K562 (cell line): ENCODE data around the gene CHST8. TPM values are rescaled to one million over a fixed set of nuclear protein-coding genes. Genes with fewer than 3 reads are reported as not detected.

Experiments used
- ATAC-seq: fragments of 200-7000 bp; cut with Tn5 transposase; 3 replicates; pipeline ENCODE4 v1.9.1; 2020; ENCODE audit warnings: moderate library complexity
- BruUV-seq: library from RNA; stranded (reverse); fragments of 400-500 nt; replicated peaks from 2 replicates; lab custom pipeline; 2021; lab: Mats Ljungman, UMichigan
- CTCF ChIA-PET: fragments of 300-600 bp; formaldehyde crosslinking; extraction: SDS; loops from one replicate; lab custom pipeline; 2021; ENCODE audit warnings: low intra/inter-chr PET ratio; lab: Yijun Ruan, JAX
- POLR2A ChIA-PET: fragments of 300-600, 350-650 bp; sonication (Branson Sonifier 250); formaldehyde crosslinking; extraction: SDS; loops from one replicate; lab custom pipeline; 2021; ENCODE audit warnings: antibody characterized with exemption, inconsistent platforms; lab: Yijun Ruan, JAX
- DNase-seq, 4 experiments: peaks; one replicate each; pipeline versions ENCODE4 v3.0.0 to v3.0.0-alpha.2; 2011 to 2018; ENCODE audit warnings: low spot score in 3 of 4, mixed read lengths in 3 of 4; ENCODE audit errors: extremely low read depth in 1 of 4
- FAIRE-seq: peaks from 2 replicates; lab custom pipeline; 2011; peaks lifted over from hg19 to GRCh38; lab: Jason Lieb, UNC
- H2AFZ ChIP-seq: 2 replicates; pipeline ENCODE4 v1.6.0; 2011; ENCODE audit warnings: low read depth, low read length, control low read depth, inconsistent platforms
- H3K27ac ChIP-seq: fragments of 200-600 bp; 3 replicates; pipeline ENCODE4 v1.8.0; 2011; ENCODE audit warnings: low read depth, mild to moderate bottlenecking, control low read depth, inconsistent platforms, low read length, moderate library complexity, mixed read lengths; ENCODE audit errors: extremely low read depth
- H3K27me3 ChIP-seq, 2 experiments: fragments of 300-600 bp in 1 of 2; 2 replicates in 1 of 2; 3 replicates in 1 of 2; pipeline versions ENCODE4 v1.6.0 to v1.8.0; 2011; ENCODE audit warnings: inconsistent platforms in 2 of 2, low read length in 2 of 2, mild to moderate bottlenecking in 1 of 2, mixed read lengths in 1 of 2, moderate library complexity in 1 of 2; ENCODE audit not compliant: control insufficient read depth in 2 of 2, insufficient read depth in 2 of 2
- H3K36me3 ChIP-seq: fragments of 300-600 bp; 3 replicates; pipeline ENCODE4 v1.8.0; 2011; ENCODE audit warnings: mild to moderate bottlenecking, low read length, inconsistent platforms; ENCODE audit not compliant: control insufficient read depth, insufficient read depth
- H3K4me1 ChIP-seq, 2 experiments: fragments of 200-600 bp in 1 of 2; replicated peaks in 1 of 2; 2 replicates in 1 of 2; 3 replicates in 1 of 2; pipeline versions ENCODE4 v1.5.1 to v1.8.0; 2011; ENCODE audit warnings: inconsistent platforms in 2 of 2, low read length in 2 of 2, mild to moderate bottlenecking in 1 of 2, mixed read lengths in 1 of 2, moderate library complexity in 1 of 2; ENCODE audit not compliant: control insufficient read depth in 2 of 2, insufficient read depth in 2 of 2
- H3K4me2 ChIP-seq: 2 replicates; pipeline ENCODE4 v1.6.1; 2011; ENCODE audit warnings: low read length, control low read depth, inconsistent platforms, mixed read lengths; ENCODE audit not compliant: insufficient read depth
- H3K4me3 ChIP-seq: fragments of 200-600 bp; sonication (generic), shearing (Covaris generic); 2 replicates; pipeline ENCODE4 v1.5.1; 2016; ENCODE audit warnings: control low read depth, inconsistent platforms
- H3K79me2 ChIP-seq: fragments of 200-600 bp; 3 replicates; pipeline ENCODE4 v1.8.0; 2011; ENCODE audit warnings: low read length, inconsistent platforms; ENCODE audit not compliant: control insufficient read depth, insufficient read depth
- H3K9ac ChIP-seq, 2 experiments: 2 replicates each; pipeline versions ENCODE4 v1.6.0 to v1.6.1; 2011; ENCODE audit warnings: low read depth in 2 of 2, low read length in 2 of 2, control low read depth in 1 of 2, inconsistent platforms in 1 of 2, mild to moderate bottlenecking in 1 of 2, mixed read lengths in 1 of 2; ENCODE audit not compliant: insufficient read depth in 1 of 2
- H3K9me1 ChIP-seq: one replicate; pipeline ENCODE4 v1.6.0; 2011; ENCODE audit warnings: inconsistent platforms, mild to moderate bottlenecking, low read length, moderate library complexity; ENCODE audit not compliant: control insufficient read depth, insufficient read depth
- H3K9me3 ChIP-seq: replicated peaks from 2 replicates; pipeline ENCODE4 v1.5.1; 2011; ENCODE audit warnings: low read depth, low read length, inconsistent platforms; ENCODE audit not compliant: control insufficient read depth, insufficient read depth
- H4K20me1 ChIP-seq: replicated peaks from 2 replicates; pipeline ENCODE4 v1.6.1; 2011; ENCODE audit warnings: low read length, inconsistent platforms, mixed read lengths; ENCODE audit not compliant: control insufficient read depth, insufficient read depth
- BCL6 ChIP-seq: fragments of 250-450 bp; sonication (Bioruptor Pico); IDR thresholded peaks from 2 replicates; pipeline ENCODE4 v1.4.0; 2020
- CCAR2 ChIP-seq: fragments of 200-400 bp; formaldehyde crosslinking; IDR thresholded peaks from 2 replicates; pipeline ENCODE4 v1.6.1; 2017; ENCODE audit warnings: mild to moderate bottlenecking, low read depth, low read length
- ERF ChIP-seq: fragments of 450-650 bp; formaldehyde crosslinking; IDR thresholded peaks from 2 replicates; pipeline ENCODE4 v1.4.0; 2020; ENCODE audit warnings: mild to moderate bottlenecking, mixed read lengths
- FOXJ3 ChIP-seq: sonication (generic); formaldehyde crosslinking; IDR thresholded peaks from 2 replicates; pipeline ENCODE4 v1.4.0; 2020; ENCODE audit warnings: mild to moderate bottlenecking, missing genetic modification reagents
- HDAC8 ChIP-seq: fragments of 450-650 bp; IDR thresholded peaks from 2 replicates; pipeline ENCODE4 v1.6.1; 2016; ENCODE audit warnings: mild to moderate bottlenecking, missing genetic modification characterization, moderate library complexity, missing compliant biosample characterization
- NELFE ChIP-seq: IDR thresholded peaks from 2 replicates; pipeline ENCODE4 v1.6.1; 2011; ENCODE audit warnings: mild to moderate bottlenecking; ENCODE audit not compliant: insufficient read depth, insufficient read length
- POLR2AphosphoS5 ChIP-seq: IDR thresholded peaks from 2 replicates; pipeline ENCODE4 v1.6.1; 2011; ENCODE audit warnings: mild to moderate bottlenecking, low read depth, low read length, moderate library complexity; ENCODE audit not compliant: control insufficient read depth, insufficient read depth
- RFX1 ChIP-seq: fragments of 450-650 bp; IDR thresholded peaks from 2 replicates; pipeline ENCODE4 v1.6.1; 2016; ENCODE audit warnings: mild to moderate bottlenecking, moderate library complexity
- RFX5 ChIP-seq: IDR thresholded peaks from 2 replicates; pipeline ENCODE4 v1.6.1; 2011; ENCODE audit warnings: low read depth, mild to moderate bottlenecking, improper control_type of control experiment, low read length
- SMARCB1 ChIP-seq: IDR thresholded peaks from 2 replicates; pipeline ENCODE4 v1.6.1; 2011; ENCODE audit warnings: improper control_type of control experiment, low read depth; ENCODE audit not compliant: insufficient read length
- ZNF263 ChIP-seq: sonication (generic); formaldehyde crosslinking; IDR thresholded peaks from 2 replicates; pipeline ENCODE4 v1.8.0; 2022; ENCODE audit warnings: mild to moderate bottlenecking, missing genetic modification reagents, borderline replicate concordance
- WGBS: fragments of 100-300 bp; shearing (Covaris generic); methylation state at CpG from one replicate; pipeline ENCODE4 v1.1.6; 2016; ENCODE audit warnings: low coverage, mixed read lengths; ENCODE audit not compliant: insufficient coverage; ENCODE audit errors: missing lambda C conversion rate; 5-methylcytosine and 5-hydroxymethylcytosine counted together
- in situ Hi-C: fragments of 300-500 bp; cut with MboI; formaldehyde crosslinking; loops from 4 replicates; pipeline ENCODE4 v1.15.0; 2018; ENCODE audit warnings: inconsistent platforms, mixed read lengths
- intact Hi-C: fragments of 100-400 bp; cut with micrococcal nuclease; formaldehyde crosslinking; loops from 2 replicates; pipeline ENCODE4 v1.14.2; 2022
- polyA plus RNA-seq, 8 experiments: library from polyadenylated mRNA; depleted of rRNA in 4 of 8; stranded (reverse) in 5 of 8; unstranded in 3 of 8; fragments of >200 nt; fragmentation: Nextera tagmentation in 2 of 8; fragmentation: Illumina TruSeq in 1 of 8; extraction: Ambion mirVana in 2 of 8; extraction: Trizol in 1 of 8; gene quantifications; 2 replicates each; pipeline versions ENCODE4 v1.2.1 to v1.2.3, GENCODE V29; 2011 to 2014; ENCODE audit warnings: inconsistent platforms in 1 of 8, missing spikeins in 1 of 8
- total RNA-seq, 7 experiments: library from RNA; depleted of rRNA in 6 of 7; stranded (reverse); fragments of >200 nt in 6 of 7; fragmentation: Illumina TruSeq in 2 of 7; extraction: Trizol in 2 of 7; gene quantifications; 2 replicates each; pipeline versions ENCODE4 v1.2.1 to v1.2.3, GENCODE V29; 2011 to 2021; ENCODE audit warnings: low replicate concordance in 1 of 7
- TF ChIP-seq, protein P1 (sequence below): fragments of 250-450 bp; sonication (Bioruptor Pico); IDR thresholded peaks from 2 replicates; pipeline ENCODE4 v1.4.0; 2020; ENCODE audit warnings: mild to moderate bottlenecking, moderate library complexity, borderline replicate concordance
- TF ChIP-seq, protein P2 (sequence below): fragments of 250-450 bp; sonication (Bioruptor Pico); IDR thresholded peaks from 2 replicates; pipeline ENCODE4 v1.5.0; 2021

CHST8 gene
- total and polyA plus RNA-seq, 9 of the 15 experiments (the other 6 are each of a cell fraction or from before 2014, with no cell fraction given), result 0.11 TPM; not detected in 8

DNA sequence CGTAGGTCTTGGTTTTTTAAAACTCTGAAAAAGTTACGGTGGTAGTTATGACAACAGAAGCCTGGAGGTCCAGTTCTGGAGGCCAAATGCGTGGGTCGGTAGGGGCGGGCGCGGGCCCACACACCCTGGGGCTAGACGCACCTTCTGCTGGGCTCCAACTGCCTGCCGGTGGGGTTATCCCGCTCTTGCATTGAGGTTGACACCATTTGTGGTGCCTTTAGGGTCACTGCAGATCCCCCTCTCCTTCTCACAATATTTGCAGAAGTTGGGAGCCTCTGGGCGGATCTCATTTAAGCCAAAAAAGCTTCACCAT lies 81.6 kb downstream of the CHST8 start:
- CTCF ChIA-PET, result no interaction called here
- no peak for FAIRE-seq
- 1% methylated on average over 9 of the region's 11 CpGs for whole genome bisulfite sequencing

DNA sequence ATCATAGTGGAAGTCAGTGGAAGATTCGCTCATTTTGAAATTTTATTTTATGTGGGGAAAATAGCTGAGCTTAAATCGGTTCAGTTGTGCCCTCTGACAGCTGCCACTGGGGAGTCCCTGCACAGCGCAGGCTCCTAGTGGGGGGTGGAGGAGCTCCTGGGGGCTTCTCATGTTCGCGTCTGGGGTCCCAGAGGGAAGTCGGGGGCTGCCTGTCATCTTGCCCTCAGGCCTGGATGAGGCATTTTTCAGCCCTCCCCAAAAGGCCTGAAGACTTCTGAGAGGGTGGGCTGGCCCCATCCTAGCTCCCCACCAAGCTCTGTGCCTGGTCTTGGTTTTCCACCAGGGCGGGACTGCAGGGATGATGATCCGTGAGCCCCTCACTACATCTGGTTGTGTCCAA lies 82.1 kb downstream of the CHST8 start:
- Histone ChIP-seq H3K4me2 (no peak overlapping the region), H4K20me1 (no peaks in the 10 kb centered on the region), H3K79me2 (no peaks in the 10 kb centered on the region), H3K4me3 (no peak overlapping the region), H3K4me1 (no peaks in the 10 kb centered on the region), H3K9ac (no peak overlapping the region), H2AFZ (no peak overlapping the region), H3K9me3 (no peaks in the 10 kb centered on the region), H3K9me1 (peaks cover 2% of the 10 kb centered on the region), H3K27me3 (peaks cover 2 to 37% of the 10 kb centered on the region in 2 experiments; a peak in 4 of 5 replicates), H3K27ac (no peak overlapping the region), H3K36me3 (no peaks in the 10 kb centered on the region)
- DNase-seq, result no peak
- in situ Hi-C loops, result no loop called here
- ChIA-PET CTCF (no interaction called here), POLR2A (no interaction called here)
- intact Hi-C loops, result no loop called here
- FAIRE-seq, result no peak
- WGBS, result 0% methylated on average over 8 of the region's 8 CpGs
- BruUV-seq, result no TSS peak
- ATAC-seq, result no peak
- TF ChIP-seq ERF (CRISPR knock-in tag), result no peak
- TF ChIP-seq SMARCB1, result no peak
- TF ChIP-seq FOXJ3 (CRISPR knock-in tag), result no peak
- no peak for TF ChIP-seq HDAC8 (tag)
- no peak for TF ChIP-seq RFX5
- TF ChIP-seq, protein P1, sequence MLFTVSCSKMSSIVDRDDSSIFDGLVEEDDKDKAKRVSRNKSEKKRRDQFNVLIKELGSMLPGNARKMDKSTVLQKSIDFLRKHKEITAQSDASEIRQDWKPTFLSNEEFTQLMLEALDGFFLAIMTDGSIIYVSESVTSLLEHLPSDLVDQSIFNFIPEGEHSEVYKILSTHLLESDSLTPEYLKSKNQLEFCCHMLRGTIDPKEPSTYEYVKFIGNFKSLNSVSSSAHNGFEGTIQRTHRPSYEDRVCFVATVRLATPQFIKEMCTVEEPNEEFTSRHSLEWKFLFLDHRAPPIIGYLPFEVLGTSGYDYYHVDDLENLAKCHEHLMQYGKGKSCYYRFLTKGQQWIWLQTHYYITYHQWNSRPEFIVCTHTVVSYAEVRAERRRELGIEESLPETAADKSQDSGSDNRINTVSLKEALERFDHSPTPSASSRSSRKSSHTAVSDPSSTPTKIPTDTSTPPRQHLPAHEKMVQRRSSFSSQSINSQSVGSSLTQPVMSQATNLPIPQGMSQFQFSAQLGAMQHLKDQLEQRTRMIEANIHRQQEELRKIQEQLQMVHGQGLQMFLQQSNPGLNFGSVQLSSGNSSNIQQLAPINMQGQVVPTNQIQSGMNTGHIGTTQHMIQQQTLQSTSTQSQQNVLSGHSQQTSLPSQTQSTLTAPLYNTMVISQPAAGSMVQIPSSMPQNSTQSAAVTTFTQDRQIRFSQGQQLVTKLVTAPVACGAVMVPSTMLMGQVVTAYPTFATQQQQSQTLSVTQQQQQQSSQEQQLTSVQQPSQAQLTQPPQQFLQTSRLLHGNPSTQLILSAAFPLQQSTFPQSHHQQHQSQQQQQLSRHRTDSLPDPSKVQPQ, result no peak
- no peak for TF ChIP-seq POLR2AphosphoS5
- TF ChIP-seq BCL6, result no peak
- TF ChIP-seq CCAR2, result no peak
- TF ChIP-seq, protein P2, sequence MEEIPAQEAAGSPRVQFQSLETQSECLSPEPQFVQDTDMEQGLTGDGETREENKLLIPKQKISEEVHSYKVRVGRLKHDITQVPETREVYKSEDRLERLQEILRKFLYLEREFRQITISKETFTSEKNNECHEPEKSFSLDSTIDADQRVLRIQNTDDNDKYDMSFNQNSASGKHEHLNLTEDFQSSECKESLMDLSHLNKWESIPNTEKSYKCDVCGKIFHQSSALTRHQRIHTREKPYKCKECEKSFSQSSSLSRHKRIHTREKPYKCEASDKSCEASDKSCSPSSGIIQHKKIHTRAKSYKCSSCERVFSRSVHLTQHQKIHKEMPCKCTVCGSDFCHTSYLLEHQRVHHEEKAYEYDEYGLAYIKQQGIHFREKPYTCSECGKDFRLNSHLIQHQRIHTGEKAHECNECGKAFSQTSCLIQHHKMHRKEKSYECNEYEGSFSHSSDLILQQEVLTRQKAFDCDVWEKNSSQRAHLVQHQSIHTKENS (CRISPR knock-in tag), result no peak
- TF ChIP-seq ZNF263, result no peak

More for the DNA sequence above, 81.6 kb downstream of the CHST8 start:
- no peak overlapping the region for H3K9ac ChIP-seq
- H3K9me1 ChIP-seq, result peaks cover 2% of the 10 kb centered on the region
- no peak for DNase-seq
- no peak overlapping the region for H3K4me2 ChIP-seq
- no peak overlapping the region for H3K27ac ChIP-seq
- no peaks in the 10 kb centered on the region for H3K4me1 ChIP-seq
- in situ Hi-C loops (no loop called here), intact Hi-C loops (no loop called here)
- no peaks in the 10 kb centered on the region for H3K79me2 ChIP-seq
- TF ChIP-seq RFX1 (0 out of 2 replicates have a peak, but pooled peaks have one; percentile 22), NELFE (no peak)
- no peak for ATAC-seq
- H4K20me1 ChIP-seq, result no peaks in the 10 kb centered on the region
- POLR2A ChIA-PET, result no interaction called here
- no peaks in the 10 kb centered on the region for H3K9me3 ChIP-seq
- no peak overlapping the region for H3K4me3 ChIP-seq
- H2AFZ ChIP-seq, result no peak overlapping the region
- no peaks in the 10 kb centered on the region for H3K36me3 ChIP-seq
- no TSS peak for BruUV-seq
- H3K27me3 ChIP-seq, result peaks cover 2 to 41% of the 10 kb centered on the region in 2 experiments; a peak in 4 of 5 replicates
